Germinal center (tissue), 1 donor: ENCODE results near the gene RITA1.
A peak's percentile ranks its signal among the peaks of the same experiment; 100 is the strongest.

Experiments used
- DNase-seq: peaks from one replicate; pipeline ENCODE4 v3.0.0; 2012; ENCODE audit warnings: mixed read lengths, low spot score

RITA1 gene

DNA sequence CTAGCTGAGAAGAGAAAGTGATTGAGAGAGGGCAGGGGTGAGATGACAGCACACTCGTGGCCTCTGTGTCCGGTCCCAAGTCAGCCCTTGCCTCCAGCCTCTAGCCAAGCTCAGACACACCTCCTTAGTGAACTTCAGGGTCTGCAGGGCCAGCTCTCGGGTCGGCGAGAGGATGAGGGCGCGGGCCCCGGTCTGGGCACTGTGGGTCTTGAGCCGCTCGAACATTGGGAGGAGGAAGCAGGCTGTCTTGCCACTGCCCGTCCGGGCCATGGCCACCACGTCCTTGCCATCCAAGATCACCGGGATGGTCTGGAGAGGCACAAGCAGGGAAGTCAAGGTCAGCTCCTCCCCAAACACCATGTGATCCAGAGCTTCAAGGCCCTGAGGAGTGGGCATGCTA, 6.5 kb upstream of the RITA1 start:
- no peak for DNase-seq

DNA sequence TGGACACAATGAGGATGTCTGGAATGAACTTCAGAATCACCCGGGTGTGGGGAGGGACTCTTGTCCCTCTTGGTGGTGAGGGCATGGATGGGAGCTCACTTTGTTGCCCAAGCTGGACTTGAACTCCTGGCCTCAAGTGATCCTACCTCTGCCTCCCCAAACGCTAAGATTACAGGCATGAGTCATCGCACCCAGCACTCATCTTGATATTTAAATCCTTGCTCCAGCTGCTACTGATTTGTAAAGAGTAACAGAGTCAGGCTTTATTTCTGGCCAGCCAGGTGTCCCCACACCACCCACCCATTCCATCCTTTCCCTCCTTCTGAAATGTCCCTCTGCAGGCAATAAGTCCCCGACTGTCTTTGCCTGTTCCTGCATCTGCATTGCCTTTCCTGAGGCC, 5.2 kb upstream of the RITA1 start:
- DNase-seq, result no peak

DNA sequence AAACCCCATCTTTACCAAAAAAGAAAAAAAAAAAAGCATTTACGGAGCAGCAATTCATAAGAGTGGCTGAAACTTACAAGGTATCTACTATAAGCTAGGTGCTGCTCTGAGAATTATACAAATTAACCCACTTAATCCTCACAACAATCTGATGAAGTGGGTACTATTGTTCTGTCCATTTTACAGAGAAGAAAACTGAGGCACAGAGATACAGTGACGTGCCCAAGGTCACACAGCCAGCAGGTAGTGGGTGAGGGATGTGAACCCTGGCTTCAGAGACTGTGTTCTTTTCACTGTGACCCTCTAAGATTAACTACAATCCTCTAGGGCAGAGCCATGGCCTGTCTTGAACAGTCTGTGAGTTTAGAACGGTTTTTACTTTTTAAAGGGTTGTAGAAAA, 3.5 kb upstream of the RITA1 start:
- DNase-seq, result no peak

DNA sequence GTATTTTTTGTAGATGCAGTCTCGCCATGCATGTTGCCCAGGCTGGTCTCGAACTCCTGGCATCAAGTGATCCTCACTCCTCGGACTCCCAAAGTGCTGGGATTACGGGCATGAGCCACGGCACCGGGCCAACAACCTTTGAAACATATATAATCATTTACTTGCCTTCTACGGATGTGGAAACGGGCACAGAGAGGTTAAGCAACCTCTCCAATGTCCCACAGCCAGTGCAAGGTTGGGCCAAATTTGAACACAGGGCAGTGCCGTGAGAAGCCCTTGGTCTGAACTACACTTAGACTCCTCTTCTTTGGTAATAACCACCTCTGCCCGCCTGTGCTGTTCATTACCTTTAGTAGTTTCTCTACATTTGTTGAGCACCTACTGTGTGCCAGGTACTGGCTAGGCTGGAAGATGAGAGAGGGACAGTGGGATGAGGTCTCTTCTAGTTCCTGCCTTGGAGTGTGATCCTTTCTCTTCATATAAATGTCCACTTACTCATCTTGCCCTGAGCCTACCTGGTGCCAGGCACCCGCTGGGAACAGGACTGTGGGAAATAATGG, 2.4 kb upstream of the RITA1 start:
- no peak for DNase-seq

DNA sequence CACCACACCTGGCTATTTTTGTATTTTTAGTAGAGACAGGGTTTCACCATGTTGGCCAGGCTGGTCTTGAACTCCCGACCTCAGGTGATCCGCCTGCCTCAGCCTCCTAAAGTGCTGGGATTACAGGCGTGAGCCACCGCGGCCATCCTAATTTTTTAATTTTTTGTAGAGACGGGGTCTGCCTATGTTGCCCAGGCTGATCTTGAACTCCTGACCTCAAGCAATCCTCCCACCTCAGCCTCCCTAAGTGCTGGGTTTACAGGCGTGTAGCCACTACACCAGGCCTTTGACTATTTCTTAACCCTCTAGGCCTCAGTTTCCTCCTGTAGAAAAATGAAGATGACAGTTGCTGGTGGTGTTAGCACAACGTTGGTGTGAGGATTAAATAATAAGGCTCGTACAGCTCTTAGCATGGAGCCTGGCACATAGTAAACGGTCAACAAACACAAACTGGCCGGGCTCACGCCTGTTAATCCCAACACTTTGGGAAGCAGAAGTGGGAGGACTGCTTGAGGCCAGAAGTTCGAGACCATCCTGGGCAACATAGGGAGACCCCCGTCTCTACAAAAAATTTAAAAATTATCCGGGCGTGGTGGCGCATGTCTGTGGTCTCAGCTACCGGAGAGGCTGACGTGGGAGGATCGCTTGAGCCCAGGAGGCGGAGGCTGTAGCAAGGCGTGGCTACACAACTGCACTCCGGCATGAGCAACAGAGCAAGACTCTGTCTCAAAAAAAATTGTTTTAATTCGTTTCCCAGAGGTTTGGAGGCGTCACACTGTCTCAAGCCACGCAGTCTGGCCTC, 1.2 kb upstream of the RITA1 start:
- no peak for DNase-seq

DNA sequence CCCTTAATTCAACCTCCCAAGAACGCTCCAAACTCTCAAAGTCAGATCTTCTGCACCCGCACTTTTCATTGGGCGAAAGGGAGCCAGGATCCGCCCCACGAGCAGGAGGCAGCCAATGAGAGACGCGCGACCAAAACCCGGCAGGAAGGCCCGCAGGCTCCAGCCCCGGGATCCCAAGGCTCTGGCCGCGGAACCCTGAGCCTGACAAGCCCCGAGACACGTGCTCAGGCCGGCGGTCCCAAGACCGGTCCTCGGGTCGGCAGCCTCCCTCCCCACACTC, 681 bp upstream of the RITA1 start:
- peak; percentile 93 for DNase-seq

DNA sequence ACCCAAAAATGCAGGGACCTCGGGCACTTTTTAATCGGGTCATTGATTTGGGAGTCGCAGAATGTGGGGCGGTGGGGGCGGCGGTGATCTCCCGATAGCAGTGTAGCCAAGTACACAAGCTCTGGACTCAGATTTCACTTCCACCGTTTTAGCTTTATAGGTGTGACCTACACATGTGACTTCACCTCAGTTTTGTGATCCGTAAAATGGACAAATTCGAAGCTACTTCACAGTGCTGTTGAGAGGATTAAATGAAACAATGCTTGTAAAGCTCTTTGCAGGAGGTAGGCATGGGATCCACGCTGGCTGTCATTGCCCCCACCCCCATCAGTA, 478 bp downstream of the RITA1 start:
- no peak for DNase-seq

DNA sequence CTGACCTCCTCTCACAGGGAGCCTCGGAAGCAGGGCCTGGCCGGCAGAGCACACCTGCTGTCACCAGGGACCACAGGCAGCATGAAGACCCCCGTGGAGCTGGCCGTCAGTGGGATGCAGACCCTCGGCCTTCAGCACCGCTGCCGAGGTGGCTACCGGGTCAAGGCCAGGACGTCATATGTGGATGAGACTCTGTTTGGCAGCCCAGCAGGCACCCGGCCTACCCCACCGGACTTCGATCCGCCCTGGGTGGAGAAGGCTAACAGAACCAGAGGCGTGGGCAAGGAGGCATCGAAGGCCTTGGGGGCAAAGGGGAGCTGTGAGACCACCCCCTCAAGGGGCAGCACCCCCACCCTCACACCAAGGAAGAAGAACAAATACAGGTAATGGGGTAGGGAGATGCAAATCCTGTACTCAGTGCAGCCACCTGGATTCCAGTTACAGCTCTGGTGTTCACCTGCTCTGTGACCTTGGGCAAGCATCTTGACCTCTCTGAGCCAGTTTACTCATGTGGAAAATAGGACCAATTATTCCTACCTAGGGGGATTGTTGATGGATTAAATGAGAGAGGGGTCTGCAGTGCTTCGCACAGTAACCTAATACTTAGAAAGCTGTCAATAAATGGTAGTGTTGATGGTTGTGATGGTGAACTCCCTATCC, 1.3 kb downstream of the RITA1 start:
- no peak for DNase-seq

DNA sequence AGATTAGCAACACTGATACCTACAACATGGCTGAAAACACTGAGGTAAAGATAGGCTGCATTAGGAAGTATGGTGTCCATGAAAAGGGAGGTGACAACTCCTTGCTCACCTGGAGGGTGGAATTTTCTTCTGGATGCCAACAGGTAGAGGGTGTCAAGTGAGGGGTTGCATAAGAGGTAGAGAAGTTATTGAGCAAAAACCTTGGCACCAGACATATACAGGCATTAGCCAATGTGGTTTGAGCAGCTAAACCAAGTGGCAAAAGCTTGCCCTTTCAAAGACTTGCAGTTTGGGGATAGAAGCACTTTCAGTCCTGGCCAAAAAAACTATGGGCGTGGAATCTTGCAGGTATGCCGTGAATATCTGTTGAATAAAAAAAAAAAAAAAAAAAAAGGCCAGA, 3.8 kb downstream of the RITA1 start:
- DNase-seq, result no peak

DNA sequence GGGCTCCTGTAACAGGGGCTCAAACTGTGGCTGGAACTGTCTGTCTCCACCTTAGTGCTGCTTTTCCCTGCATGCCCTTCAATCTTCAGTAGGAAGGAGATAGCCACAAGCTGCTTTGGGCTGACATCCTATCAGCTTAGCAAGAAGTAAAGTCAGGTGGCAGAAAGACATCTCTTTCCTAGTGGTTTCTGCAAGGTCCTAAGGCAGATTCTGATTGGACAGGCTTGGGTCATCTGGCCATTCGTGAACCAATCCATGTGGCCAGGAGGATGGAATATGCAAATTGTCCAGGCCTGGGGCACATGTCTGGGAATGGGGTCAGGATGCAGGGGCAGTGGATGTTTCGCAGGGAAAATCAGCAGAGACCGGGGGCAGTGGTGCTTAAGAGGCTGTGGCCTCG, 5.2 kb downstream of the RITA1 start:
- no peak for DNase-seq

DNA sequence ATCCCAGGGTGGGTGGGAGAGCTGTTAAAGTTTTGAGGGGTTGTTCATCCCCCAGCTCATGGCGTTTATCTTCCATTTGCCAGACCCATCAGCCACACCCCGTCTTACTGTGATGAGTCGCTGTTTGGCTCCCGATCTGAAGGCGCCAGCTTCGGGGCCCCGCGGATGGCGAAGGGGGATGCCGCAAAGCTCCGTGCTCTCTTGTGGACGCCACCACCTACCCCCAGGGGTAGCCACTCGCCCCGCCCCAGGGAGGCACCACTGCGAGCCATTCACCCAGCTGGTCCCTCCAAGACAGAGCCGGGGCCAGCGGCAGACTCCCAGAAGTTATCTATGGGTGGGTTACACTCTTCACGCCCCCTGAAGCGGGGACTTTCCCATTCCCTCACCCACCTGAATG, 5.7 kb downstream of the RITA1 start:
- DNase-seq, result no peak

DNA sequence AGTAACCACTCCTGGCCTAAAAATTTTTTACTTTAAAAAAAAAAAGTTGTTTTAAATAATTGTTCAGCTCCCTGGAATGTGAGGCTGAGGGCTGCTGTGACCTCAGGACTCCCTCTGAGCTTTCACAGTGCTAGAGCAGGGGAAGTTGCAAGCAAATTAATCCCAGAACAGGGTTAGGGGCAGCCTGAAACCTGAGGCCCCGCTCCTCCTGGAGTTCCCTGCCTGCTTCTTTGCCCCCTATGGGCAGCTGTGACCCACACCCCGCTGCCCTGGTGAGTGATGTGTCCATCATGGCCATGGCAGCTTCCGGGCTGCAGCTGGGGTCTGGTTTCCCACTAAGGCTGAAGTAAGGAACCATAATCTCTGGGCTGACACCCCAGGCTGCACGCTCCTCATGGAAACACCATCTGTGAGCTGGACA, 9.5 kb downstream of the RITA1 start:
- no peak for DNase-seq

DNA sequence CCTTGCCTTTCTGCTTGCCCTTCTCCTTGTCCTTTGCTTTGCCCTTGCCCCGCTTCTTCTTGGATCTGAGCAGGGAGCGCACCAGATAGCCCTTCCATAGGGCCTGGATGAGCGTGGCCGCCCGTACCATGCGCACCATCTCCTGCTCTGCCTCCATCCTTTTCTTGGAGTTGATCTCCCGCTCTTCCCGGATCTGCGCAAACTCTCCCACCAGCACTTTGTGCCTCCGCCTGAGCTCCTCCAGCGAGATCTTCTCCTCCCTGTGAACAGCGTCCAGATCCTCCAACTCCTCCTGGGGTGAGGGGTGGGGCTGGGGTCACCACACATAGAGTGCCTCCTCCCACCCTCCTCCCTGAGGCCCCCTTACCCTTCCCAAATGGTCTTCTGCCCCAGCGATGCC, 10.1 kb downstream of the RITA1 start:
- no peak for DNase-seq

DNA sequence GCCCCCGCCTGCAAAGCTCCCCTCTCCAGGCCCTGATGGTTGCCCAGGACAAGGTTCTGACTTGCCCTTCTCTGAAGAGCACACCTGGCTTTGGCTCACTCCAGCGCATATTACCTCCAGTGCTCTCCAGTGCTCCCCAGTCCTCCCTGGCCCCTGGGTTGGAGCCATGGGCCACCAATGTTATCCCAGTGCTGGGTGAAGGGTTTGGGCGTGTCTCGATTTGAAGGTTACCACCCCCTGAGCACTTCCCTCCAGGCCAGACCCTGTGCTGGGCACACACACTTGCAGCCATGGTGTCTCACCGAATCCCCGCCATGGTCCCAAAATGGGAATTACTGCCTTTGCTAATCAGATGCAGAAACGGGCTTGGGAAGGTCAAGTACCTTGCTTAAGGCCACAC, 11.1 kb downstream of the RITA1 start:
- DNase-seq, result no peak

DNA sequence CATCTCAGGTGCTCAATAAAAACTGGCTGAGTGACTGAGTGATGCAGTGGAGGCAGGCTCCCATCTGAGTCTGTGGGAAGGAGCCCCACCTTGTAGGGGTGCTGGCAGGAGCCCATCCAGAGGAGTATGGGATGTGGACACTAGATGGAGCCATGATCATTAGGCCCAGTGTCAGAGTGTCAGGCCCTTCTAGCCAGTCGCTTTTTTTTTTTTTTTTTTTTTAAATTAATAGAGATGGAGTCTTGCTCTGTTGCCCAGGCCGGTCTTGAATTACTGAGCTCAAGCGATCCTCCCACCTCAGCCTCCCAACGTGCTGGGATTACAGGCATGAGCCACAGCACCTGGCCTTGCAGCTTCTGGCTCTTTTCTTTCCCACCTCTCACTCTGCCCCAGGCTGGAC, 11.5 kb downstream of the RITA1 start:
- DNase-seq, result peak; percentile 87

DNA sequence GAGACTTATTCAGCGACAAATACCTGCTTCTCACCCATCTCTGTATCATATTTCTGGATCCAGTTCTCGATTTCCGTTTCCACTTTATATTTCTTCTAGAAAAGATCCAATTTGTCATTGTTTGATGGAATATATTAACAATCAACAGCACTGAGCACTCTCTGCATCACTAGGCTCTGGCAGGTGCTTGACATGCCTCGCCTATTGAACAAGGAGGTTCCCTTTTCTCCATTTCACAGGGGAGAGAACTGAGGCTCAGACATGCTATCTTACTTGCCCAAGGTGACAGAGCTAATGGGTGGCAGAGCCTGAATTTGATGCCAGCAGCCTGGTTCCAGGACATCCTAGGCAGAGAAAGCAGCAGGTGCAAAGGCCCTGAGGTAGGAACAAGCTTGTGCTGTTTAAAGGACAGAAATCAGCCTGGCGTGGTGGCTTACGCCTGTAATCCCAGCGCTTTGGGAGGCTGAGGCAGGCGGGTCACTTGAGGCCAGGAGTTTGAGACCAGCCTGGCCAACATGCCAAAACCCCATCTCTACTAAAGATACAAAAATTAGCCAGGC, 12.1 kb downstream of the RITA1 start:
- DNase-seq, result no peak

DNA sequence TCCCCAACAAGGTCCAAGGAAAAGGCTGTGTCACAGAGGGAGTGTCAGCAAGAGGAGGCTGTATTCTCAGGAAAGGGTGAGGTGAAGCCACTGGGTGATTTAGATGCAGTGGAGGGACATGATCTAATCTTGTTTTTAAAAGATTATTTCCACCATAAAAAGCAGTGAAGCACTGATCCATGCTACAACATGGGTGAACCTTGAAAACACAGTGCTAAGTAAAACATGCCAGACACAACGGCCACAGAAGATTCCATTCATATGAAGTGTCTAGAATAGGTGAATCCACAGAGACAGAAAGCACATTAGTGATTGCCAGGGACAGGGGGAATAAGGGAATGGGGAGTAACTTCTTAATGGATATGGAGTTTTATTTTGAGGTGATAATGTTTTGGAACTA, 12.8 kb downstream of the RITA1 start:
- no peak for DNase-seq

DNA sequence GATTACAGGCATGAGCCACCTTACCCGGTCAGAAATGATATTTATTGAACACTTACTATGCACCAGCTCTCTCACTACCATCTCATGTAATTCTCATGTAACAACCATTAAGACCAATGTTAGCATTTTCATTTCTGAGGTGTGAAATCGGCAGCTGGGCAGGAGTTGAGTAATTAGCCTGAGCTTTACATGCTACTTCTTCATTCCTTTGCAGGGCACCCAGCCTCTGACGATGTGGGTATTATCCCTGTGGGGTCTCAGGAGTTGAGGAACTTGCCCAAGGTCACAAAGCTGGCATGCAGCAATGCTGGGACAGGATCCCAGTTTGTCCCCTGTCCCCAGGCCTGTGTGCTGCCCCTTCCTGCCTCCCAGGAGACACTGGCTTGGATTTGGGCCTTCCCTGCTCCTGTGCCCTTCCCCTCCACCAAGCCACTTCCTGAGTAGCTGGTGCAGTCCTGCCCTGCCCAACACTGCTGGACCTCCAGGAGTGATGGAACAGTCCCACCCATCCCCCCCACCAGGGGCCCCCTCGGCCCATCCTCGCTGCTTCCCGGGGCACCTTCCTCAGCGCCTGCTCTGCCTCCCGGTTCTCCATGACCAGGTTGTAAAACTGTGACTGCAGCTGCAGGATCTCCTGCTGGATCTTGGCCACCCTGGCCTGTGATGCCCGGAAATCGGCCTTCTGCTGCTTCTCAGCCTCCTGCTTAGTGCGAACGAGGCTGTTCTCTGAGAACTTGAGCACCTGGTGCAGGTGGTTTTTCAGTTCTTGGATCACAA, 14.7 kb downstream of the RITA1 start:
- no peak for DNase-seq

DNA sequence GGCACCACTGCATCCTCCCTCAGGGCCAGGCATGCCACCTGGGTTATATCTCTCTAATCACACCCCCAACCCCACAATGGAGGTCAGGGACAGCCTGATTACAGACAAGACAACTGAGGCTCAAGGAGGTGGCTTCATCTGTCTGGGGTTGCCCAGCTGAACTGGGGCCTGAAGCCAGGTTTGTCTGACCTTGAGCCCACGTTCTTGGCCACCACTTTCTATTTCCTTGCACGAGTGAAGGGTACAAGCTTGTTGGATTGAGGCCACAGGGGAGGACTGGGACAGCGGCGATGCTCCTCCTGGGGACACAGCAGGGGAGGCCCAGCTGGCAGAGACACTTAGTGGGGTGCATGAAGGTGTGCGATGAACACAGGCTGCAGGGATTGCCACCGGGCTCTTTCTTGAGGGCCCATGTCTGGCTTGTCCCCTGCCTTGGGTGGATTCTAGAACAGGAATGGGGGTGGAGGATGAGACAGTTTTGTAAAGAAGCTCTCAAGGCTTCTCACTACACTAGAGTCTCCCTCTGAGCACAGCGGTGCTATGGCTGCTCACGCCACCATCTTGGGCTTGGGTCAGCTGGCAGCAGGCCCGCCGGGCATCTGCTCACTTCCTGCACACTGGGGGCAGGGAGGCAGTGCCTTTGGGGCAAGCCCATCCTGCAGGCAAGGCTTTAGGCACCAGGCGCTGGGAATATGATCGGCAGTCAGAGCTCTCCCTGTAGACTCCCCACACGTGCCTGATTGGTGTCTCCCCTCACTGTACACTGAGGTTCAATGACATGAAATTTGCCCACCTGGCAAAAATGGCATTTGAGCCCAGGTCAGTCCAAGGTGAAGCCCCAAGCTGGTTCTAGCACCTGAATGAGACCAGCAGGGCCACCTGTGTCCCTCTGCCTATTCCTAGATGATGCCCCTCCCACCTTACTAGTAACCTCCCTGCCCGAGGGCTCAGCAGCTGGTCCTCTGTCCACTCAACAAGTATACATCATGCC, 16.0 kb downstream of the RITA1 start:
- no peak for DNase-seq

DNA sequence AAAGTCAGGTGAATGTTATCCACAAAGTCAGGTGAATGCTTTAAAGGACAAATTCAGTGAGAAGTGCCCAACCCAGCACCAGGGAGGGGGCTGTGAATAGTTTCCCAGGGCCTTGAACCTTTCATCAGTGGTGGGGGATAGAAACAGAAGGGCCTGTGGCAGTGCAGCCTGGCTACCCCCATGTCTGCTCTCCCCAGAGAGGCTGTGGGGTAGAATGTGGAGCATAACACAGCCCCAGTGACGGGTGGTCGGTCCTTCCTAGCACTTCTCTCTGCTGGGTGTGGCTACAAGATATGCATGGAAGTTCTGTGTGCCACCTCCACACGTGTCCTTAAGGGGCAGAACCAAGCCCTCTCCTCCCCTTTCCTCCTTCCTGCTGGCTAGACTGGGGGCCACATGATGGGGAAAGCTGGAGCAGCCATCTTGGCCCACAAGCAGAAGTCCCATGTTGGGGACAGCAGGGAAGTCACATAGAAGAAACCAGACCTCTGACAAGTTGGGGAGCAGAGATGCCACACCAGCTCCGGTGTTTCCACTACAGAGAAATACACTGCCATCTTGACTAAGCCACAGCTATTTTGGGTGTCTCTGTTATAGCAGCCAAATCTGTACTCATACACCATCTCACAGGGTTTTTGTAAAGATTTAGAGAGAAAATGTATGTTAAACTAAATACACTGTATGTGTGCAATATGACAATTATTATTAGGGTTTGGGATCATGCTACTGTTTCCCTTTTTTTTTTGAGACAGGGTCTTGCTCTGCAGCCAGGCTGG, 17.0 kb downstream of the RITA1 start:
- no peak for DNase-seq
